ENCODE results near the gene WDR74.

Gene WDR74

GRCh38 chr11:62786318-62787004 is 52.9 kb downstream of the WDR74 start:
- H3K4me2 ChIP-seq: peak overlapping the region; percentile 82
- peaks cover 26% of the 10 kb centered on the region for H4K20me1 ChIP-seq
- peak overlapping the region; percentile 97 for H3K9ac ChIP-seq
- peak overlapping the region; percentile 100 for H3K4me3 ChIP-seq
- H3K4me1 ChIP-seq: peaks cover 42% of the 10 kb centered on the region
- H3K27me3 ChIP-seq: no peaks in the 10 kb centered on the region
- peaks cover 48% of the 10 kb centered on the region for H3K36me3 ChIP-seq
- H3K27ac ChIP-seq: peak overlapping the region; percentile 96
- no peak for TF ChIP-seq Cebpa-rat (IDR thresholded peaks at IDR 0.05)
- H3K9me3 ChIP-seq: no peaks in the 10 kb centered on the region
